Stimulated activated memory B cell treated with anti-CD40 and anti-IgM and Interleukin-4, amounts not matched to agents 10 μg/mL and 1 μg/mL and 100 μg/mL, for 72 hours (primary cell): ENCODE data around the gene GABARAP.

ENCODE experiments used
- ATAC-seq: fragments of 150-1000 bp; cut with Tn5 transposase; 2 replicates; pipeline ENCODE4 v1.10.0; 2021
- H3K27ac Mint-ChIP-seq: one replicate; pipeline ENCODE4 v1.8.0; 2022; ENCODE audit warnings: mild to moderate bottlenecking, mixed read lengths
- H3K27me3 Mint-ChIP-seq: one replicate; pipeline ENCODE4 v1.8.0; 2022; ENCODE audit warnings: mixed read lengths
- H3K36me3 Mint-ChIP-seq: one replicate; pipeline ENCODE4 v1.8.0; 2022; ENCODE audit warnings: mixed read lengths
- H3K4me1 Mint-ChIP-seq: one replicate; pipeline ENCODE4 v1.8.0; 2022; ENCODE audit warnings: mixed read lengths
- H3K4me3 Mint-ChIP-seq: one replicate; pipeline ENCODE4 v1.8.0; 2022; ENCODE audit warnings: mild to moderate bottlenecking, moderate library complexity, mixed read lengths
- H3K9me3 Mint-ChIP-seq: one replicate; pipeline ENCODE4 v1.8.0; 2022; ENCODE audit warnings: mixed read lengths

GABARAP gene

DNA sequence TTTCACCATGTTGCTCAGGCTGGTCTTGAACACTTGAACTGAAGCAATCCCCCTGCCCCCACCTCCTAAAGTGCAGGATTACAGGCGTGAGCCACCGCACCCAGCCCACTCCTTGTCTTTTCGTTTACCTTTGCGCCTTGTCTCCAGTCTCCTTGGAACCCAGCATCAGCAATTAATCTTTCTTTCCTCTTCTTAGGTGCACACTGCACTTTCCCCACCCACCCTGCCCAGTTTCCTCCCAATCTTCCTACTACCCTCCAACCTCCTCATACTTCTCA, 21.5 kb upstream of the GABARAP start:
- Mint-ChIP-seq H3K36me3 (no peaks in the 10 kb centered on the region), H3K9me3 (no peaks in the 10 kb centered on the region), H3K4me3 (no peak overlapping the region), H3K4me1 (peaks cover 26% of the 10 kb centered on the region), H3K27ac (no peak overlapping the region), H3K27me3 (peaks cover 37% of the 10 kb centered on the region)
- no peak for ATAC-seq

DNA sequence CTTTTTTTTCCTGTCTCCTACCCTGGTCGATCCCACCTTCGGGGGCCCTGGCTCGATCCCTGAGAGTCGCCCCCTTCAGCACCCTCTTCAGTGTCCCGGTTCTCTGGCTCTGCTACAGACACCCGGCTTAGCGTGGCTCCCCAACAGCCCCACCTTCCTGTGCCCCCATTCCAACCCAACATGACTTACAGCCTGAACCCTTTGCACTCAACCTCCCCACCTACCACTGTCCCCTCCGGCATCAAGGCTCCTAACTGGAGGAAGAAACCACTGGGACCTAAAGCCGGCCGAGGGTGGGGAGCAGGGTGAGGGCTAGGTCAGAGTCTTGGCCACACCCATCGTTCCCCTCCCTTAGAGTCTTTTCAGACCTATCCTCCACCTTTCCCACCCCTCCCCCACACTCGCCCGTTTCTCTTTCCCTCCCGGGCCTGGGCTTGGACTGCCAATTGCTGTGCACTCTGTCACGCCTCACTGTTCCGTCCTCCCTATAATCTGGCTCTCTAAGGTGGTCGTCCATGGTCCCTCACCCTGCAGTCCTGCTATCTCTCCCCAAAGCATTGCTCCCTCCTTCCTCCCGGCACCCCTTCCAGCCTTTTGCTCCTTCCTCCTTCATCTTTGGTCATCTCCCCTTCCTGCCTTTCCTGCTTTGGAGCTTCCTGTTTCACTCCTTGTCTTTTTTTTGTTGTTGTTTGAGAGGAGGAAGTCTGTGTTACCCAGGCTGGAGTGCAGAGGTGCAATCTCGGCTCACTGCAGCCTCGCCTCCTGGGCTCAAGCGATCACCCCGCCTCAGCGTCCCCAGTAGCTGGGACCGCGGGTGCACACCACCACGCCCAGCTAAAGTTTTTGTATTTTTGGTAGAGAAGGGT, 20.9 kb upstream of the GABARAP start:
- no peak for ATAC-seq
- Mint-ChIP-seq H3K36me3 (no peaks in the 10 kb centered on the region), H3K27ac (peak overlapping the region; percentile 38), H3K27me3 (peaks cover 37% of the 10 kb centered on the region), H3K4me3 (peak overlapping the region; percentile 55), H3K4me1 (peaks cover 26% of the 10 kb centered on the region), H3K9me3 (no peaks in the 10 kb centered on the region)

DNA sequence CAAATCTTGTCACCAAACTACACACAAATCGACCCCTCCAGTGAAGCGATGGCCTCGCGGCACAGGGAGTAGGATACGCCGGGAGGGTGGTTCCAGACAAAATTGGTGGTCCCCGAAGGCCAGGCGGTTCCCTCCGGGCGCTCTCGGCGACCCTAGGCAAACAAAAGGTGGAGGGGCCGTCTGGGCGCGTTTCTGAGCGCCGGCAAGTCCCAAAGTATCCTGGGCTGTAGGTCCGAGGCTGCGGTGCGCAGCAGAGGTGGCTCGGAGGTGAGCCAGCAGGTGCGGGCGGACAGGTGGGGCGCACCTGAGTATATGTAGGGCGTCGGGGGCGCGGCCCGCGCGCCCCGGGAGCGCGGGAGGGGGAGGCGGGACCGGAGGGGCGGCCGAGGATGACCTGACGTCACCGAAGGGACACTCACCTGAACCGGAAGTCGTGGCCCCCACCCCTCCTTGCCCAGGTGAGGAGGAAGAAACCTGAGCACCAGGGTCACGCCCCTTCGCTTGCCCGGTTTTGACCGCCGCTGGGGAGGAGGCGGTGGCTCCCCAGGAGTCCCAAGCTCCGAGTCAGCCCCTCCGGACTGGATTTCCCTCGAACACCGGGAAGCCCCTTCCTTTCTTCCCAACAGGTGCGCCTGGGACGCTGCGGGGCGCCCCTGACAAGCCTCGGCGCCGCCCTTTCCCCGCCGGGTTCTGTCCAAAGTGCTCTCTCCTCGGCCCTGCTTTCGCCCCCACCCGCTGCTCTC, 20.1 kb upstream of the GABARAP start, which contains the start of gene CLDN7:
Gene CLDN7, minus strand, starts transcription at position 287 of the 743 bp plus-strand sequence. CDS start 435 bp downstream, outside the sequence.
- Mint-ChIP-seq H3K4me1 (peaks cover 26% of the 10 kb centered on the region), H3K36me3 (peaks cover under 1% of the 10 kb centered on the region), H3K4me3 (peak within 1 kb of the TSS; percentile 72), H3K27ac (peak within 1 kb of the TSS; percentile 63), H3K27me3 (peaks cover 37% of the 10 kb centered on the region), H3K9me3 (no peaks in the 10 kb centered on the region)
- no peak for ATAC-seq

DNA sequence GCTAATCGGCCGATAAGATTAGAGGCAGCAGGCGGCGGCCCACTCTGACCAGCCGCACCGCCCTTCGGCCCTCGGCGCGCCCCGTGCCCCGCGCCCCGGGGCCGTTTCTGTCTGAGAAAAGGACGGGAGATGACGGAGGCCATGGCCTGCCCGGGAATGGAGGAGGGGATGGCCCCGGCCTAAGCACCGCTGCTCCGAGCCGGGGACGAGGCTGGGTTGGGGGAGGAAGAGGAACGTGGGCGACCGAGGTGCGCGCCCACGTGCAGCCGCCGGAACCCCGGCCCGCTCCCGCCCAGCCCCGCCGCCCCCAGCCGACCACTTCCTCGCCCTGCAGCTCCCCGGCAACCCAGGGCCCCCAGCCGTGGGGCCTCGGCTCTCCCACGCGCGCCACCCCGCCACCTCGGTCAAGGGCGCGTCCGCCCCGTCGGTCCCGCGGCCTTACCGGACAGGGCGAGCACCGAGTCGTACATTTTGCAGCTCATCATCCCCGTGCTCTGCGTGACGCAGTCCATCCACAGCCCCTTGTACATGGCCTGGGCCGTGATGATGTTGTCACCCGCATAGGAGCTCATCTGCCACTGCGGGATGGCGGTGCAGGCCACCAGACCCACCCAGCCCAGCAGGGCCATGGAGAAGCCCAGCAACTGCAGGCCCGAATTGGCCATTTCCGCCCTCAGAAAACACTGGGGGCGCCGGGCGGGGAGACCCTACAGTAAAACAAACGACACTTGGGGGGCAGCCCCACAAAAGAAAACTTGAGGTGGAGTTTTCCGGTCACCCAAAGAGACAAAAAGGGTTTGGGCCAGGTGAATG, 19.3 kb upstream of the GABARAP start:
- H3K27ac Mint-ChIP-seq = peak overlapping the region; percentile 63
- H3K4me1 Mint-ChIP-seq = peaks cover 26% of the 10 kb centered on the region
- peak overlapping the region; percentile 72 for H3K4me3 Mint-ChIP-seq
- H3K27me3 Mint-ChIP-seq = peaks cover 31% of the 10 kb centered on the region
- ATAC-seq = peak; percentile 62
- H3K9me3 Mint-ChIP-seq = no peaks in the 10 kb centered on the region
- H3K36me3 Mint-ChIP-seq = peaks cover 9% of the 10 kb centered on the region

DNA sequence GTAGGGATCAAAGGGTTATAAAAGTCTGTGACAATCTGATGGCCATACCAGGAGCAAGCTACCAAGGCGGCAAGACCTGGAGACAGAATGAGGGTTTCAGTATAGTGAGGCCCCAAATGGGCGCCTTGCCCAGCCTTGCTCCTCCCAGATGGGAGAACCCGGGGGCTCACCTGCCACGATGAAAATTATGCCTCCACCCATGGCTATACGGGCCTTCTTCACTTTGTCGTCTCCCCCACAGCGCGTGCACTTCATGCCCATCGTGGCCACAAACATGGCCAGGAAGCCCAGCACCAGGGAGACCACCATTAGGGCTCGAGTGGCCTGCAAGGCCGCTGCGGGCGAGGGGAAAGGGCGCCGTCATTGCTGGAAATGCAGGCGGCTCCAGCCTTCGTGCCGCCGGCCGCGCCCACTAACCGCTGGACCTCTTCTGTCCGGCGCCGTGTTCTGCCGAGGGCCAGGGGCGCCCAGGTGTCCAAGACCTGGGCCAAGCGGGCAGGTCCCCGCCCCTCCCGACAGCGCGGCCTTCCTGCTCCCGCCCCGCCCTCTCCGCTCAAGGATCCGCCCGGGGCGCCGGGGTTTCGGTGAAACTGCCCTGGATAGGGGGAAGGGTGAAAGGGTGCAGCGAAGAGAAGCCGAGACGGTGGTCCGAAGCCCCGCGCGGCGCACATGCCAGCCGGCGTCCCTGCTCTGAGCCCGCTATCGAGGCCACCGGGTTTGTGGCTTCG, 18.6 kb upstream of the GABARAP start:
- Mint-ChIP-seq H3K27ac (peak overlapping the region; percentile 63), H3K4me1 (peaks cover 26% of the 10 kb centered on the region), H3K4me3 (peak overlapping the region; percentile 72), H3K9me3 (no peaks in the 10 kb centered on the region), H3K36me3 (peaks cover 16% of the 10 kb centered on the region), H3K27me3 (peaks cover 24% of the 10 kb centered on the region)
- peak; percentile 68 for ATAC-seq

DNA sequence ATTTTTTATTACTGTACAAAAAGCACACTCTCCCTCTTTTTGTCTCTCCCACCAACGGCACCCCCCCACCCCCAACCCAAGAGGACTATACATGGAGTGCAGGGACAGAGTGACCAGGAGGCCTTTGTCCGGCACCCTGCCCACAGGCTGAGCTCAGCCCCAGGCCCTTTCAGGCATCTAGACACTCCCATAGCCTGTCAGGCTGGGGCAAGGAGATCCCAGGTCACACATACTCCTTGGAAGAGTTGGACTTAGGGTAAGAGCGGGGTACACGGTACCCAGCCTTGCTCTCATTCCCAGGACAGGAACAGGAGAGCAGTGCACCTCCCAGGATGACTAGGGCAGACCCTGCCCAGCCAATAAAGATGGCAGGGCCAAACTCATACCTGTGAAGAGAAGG, 17.9 kb upstream of the GABARAP start:
- H3K27me3 Mint-ChIP-seq = peaks cover 22% of the 10 kb centered on the region
- peaks cover 16% of the 10 kb centered on the region for H3K36me3 Mint-ChIP-seq
- H3K4me3 Mint-ChIP-seq = no peak overlapping the region
- ATAC-seq = no peak
- no peaks in the 10 kb centered on the region for H3K9me3 Mint-ChIP-seq
- peaks cover 26% of the 10 kb centered on the region for H3K4me1 Mint-ChIP-seq
- H3K27ac Mint-ChIP-seq = no peak overlapping the region

DNA sequence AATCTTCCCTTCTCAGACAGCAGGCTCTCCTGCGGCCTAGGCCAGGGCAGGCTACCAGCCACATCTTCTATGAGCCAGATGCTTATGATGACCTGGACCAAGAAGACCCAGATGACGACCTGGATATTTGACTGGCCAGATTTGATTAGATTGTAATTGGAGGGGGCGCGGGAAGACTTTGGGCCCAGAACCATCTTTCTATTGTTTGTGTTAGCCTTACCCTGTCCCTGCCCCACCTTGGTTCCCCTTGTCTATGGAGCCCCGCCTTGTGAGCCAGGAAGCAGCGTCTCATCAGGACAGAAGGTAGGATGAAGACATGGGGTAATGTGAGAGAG, 17.3 kb upstream of the GABARAP start:
- Mint-ChIP-seq H3K4me1 (peaks cover 31% of the 10 kb centered on the region), H3K36me3 (peaks cover 21% of the 10 kb centered on the region), H3K4me3 (no peak overlapping the region), H3K27ac (no peak overlapping the region), H3K9me3 (no peaks in the 10 kb centered on the region), H3K27me3 (peaks cover 22% of the 10 kb centered on the region)
- ATAC-seq = no peak

DNA sequence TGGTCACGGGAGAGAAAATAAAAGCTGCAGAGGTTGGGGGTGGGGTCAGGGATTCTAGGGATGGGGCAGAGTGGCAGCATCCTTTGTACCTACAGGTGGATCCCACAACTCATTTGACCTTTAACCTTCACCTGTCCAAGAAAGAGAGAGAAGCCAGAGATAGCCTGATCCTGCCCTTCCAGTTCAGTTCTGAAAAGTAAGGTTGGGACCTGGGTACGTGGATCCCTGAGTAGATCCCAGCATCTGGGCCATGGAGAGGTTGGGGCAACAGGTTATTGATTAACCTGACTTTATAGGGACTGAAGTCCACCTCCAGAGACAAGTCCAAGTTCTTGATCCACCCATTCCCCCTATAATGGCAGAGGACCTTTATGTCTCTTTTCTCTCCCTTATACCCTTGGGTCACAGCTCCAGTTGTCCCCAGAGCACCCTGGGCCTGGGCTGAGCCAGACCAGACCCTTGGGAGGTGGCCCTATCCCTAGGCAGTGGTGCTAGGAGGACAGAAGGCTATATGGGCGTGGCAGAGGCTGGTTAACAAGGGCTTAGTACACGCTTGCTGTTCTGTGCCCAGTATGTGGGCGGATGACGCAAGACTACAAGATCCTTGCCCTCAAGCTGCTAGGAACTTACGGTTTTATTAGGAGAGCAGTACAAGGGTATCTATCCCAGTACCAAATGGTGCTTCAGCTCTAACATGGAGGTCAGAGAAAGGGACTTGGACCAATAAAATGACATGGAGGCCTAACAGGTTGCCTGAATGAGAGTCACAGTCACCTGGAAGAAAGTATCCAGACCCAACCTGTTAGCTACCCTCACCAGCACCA, 16.7 kb upstream of the GABARAP start:
- peaks cover 29% of the 10 kb centered on the region for H3K4me1 Mint-ChIP-seq
- H3K4me3 Mint-ChIP-seq = no peak overlapping the region
- peaks cover 17% of the 10 kb centered on the region for H3K27me3 Mint-ChIP-seq
- no peak overlapping the region for H3K27ac Mint-ChIP-seq
- no peaks in the 10 kb centered on the region for H3K9me3 Mint-ChIP-seq
- peaks cover 22% of the 10 kb centered on the region for H3K36me3 Mint-ChIP-seq
- no peak for ATAC-seq

DNA sequence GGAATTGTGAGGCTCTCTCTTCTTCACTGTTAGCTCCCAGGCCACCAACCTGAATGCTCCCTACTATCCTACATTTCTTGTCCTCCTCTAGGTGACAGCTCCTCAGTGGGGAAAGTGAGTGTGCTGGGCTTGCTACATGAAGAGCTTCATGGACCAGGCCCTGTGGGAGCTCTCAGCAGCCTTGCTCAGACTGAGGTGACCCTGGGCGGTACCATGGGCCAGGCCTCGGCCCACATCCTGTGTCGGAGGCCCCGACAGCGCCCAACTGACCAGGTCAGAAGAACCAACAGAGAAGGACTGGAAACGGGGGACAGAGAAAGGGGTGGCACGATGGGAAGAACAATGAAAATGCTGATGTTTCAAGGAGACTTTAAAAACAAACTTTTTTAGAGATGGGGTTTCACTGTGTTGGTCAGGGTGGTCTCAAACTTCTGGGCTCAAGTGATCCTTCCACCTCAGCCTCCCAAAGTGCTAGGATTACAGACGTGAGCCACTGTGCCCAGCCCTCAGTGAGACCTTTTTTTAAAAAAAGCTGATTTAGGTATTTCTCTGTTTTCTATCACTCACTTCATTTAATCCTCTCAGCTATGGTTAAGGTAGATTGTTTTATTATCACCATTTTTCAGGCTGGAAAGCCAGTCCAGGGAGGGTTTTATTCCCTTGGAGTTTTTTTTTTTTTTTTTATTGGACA, 14.7 kb upstream of the GABARAP start:
- Mint-ChIP-seq H3K4me1 (peaks cover 23% of the 10 kb centered on the region), H3K27ac (no peak overlapping the region), H3K36me3 (peaks cover 33% of the 10 kb centered on the region), H3K4me3 (no peak overlapping the region), H3K27me3 (no peaks in the 10 kb centered on the region), H3K9me3 (no peaks in the 10 kb centered on the region)
- no peak for ATAC-seq

DNA sequence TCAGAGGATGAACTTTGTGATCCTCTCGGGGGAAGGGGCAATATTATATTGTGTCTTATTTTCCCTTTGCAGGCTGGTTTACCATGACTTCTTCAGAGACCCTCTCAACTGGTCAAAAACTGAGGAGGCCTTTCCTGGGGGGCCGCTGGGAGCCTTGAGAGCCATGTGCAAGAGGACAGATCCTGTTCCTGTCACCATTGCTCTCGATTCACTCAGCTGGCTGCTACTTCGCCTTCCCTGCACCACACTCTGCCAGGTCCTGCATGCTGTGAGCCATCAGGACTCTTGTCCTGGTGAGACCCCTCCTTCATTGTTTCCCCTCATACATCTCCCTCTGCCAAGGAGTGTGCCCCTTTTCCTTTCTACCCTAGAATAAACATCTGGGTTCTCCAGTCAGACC, 12.3 kb upstream of the GABARAP start:
- Mint-ChIP-seq H3K36me3 (peaks cover 33% of the 10 kb centered on the region), H3K27me3 (no peaks in the 10 kb centered on the region), H3K4me1 (peaks cover 35% of the 10 kb centered on the region), H3K27ac (peak overlapping the region; percentile 51), H3K4me3 (no peak overlapping the region), H3K9me3 (no peaks in the 10 kb centered on the region)
- no peak for ATAC-seq

DNA sequence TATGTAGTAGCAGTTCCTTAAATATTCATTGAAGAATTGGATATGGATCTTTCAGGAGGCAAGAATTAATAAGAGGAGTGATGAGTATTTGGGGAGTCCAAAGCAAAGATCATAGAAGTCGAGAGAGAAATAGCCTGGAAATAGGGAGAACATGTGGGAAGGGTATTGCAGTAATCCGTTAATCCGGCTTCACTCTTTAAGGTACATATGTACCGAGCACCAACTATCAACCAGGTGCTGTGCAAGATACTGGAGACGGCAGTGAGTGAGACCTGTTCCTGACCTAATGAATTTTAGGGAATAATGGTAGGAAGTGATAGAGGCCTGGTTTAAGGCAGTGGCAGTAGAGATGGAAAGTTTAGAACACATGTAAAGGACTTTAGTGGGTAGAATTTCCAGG, 10.8 kb upstream of the GABARAP start:
- ATAC-seq = no peak
- no peaks in the 10 kb centered on the region for H3K9me3 Mint-ChIP-seq
- H3K4me3 Mint-ChIP-seq = peak overlapping the region; percentile 91
- H3K27me3 Mint-ChIP-seq = no peaks in the 10 kb centered on the region
- H3K36me3 Mint-ChIP-seq = peaks cover 44% of the 10 kb centered on the region
- peaks cover 47% of the 10 kb centered on the region for H3K4me1 Mint-ChIP-seq
- peak overlapping the region; percentile 98 for H3K27ac Mint-ChIP-seq

DNA sequence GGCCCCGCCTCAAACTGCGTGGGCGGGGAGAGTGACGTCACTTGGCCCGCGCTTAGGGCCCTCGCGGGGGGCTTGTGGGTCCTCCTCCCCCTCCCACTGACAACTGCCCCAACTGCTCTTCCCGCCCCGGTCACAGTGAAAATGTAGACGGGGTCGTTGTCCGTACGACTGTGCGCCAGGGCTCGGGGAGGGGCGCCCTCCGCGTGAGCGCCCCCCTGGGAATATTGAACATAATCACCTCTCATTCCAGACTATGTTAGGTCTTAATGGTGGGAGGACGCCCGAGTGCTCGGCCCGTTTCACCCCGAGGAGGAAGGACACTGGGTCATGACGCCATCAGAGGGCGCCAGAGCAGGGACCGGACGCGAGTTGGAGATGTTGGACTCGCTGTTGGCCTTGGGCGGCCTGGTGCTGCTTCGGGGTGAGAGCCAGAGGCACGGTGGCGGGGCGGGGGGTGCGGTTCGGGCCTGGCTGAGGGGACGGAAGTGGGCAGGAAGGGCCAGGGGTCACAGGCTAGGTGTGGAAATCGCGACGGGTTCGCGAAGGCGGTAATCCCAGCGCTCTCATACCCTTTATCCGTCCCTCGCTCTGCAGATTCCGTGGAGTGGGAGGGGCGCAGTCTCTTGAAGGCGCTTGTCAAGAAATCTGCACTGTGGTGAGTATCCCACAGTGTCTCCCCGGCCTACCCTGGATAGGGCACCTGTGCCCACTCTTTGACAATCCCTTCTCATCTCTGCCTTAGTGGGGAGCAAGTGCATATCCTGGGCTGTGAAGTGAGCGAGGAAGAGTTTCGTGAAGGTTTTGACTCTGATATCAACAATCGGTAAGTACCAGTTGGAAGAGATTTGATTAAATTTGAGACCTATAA, 10.2 kb upstream of the GABARAP start, which contains the start of gene ELP5:
Gene ELP5, plus strand, starts transcription at position 40 of the 868 bp plus-strand sequence. Its CDS starts 336 bp downstream, at position 376.
- Mint-ChIP-seq H3K4me3 (peak within 1 kb of the TSS; percentile 91), H3K27ac (peak within 1 kb of the TSS; percentile 98), H3K4me1 (peaks cover 47% of the 10 kb centered on the region), H3K36me3 (peaks cover 43% of the 10 kb centered on the region), H3K9me3 (no peaks in the 10 kb centered on the region), H3K27me3 (no peaks in the 10 kb centered on the region)
- ATAC-seq = peak; percentile 85

DNA sequence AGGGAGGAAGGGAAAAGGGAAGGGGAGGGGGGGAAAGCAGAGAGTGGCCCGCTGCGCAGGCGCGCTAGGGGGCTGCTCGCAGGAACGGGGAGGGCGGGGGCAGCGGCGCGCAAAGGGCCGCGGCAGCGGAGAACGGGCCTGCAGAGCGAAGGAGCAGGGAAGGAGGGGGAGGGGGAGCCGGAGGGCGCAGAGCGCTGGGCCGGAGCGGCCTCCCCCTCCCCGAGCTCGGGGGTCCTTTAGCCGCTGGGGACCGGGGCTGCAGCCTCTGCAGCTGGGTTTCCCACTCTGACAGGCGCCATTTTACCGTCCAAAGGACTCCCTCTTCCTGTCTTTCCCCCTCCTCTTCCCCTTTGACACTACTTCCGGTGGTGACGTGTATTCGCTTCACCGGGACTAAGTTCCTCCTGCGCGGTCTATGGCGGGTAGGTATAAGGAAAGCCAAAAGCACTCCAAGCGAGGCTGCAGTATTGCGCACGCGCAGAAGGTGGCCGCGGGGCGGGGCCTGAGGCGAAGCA, 9.5 kb upstream of the GABARAP start, which contains the start of gene CTDNEP1:
Gene CTDNEP1, minus strand, starts transcription at position 74 of the 515 bp plus-strand sequence. CDS start 438 bp downstream, outside the sequence.
- Mint-ChIP-seq H3K27me3 (no peaks in the 10 kb centered on the region), H3K4me1 (peaks cover 47% of the 10 kb centered on the region), H3K9me3 (no peaks in the 10 kb centered on the region), H3K36me3 (peaks cover 39% of the 10 kb centered on the region), H3K4me3 (peak within 1 kb of the TSS; percentile 91), H3K27ac (peak within 1 kb of the TSS; percentile 98)
- peak; percentile 97 for ATAC-seq
